ENCODE measurements around the gene ZNF341.

DNA sequence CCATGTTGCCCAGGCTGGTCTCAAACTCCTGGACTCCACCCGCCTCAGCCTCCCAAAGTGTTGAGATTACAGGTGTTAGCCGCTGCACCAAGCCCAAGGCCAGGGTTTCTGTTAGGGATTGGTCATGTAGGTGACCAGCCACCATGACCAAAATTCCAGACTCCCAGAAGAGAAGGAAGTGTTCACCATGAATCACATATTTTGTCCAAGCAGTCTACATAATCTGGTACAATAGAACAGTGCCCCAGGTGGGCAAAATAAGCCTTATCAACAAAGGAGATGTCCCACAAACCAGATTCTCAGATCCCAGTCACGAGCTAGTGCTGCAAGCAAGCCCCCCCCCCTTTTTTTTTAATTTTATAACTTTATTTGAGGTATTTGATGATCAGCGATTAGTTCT is 20.0 kb downstream of the ZNF341 start:
- TF ChIP-seq, protein P1, sequence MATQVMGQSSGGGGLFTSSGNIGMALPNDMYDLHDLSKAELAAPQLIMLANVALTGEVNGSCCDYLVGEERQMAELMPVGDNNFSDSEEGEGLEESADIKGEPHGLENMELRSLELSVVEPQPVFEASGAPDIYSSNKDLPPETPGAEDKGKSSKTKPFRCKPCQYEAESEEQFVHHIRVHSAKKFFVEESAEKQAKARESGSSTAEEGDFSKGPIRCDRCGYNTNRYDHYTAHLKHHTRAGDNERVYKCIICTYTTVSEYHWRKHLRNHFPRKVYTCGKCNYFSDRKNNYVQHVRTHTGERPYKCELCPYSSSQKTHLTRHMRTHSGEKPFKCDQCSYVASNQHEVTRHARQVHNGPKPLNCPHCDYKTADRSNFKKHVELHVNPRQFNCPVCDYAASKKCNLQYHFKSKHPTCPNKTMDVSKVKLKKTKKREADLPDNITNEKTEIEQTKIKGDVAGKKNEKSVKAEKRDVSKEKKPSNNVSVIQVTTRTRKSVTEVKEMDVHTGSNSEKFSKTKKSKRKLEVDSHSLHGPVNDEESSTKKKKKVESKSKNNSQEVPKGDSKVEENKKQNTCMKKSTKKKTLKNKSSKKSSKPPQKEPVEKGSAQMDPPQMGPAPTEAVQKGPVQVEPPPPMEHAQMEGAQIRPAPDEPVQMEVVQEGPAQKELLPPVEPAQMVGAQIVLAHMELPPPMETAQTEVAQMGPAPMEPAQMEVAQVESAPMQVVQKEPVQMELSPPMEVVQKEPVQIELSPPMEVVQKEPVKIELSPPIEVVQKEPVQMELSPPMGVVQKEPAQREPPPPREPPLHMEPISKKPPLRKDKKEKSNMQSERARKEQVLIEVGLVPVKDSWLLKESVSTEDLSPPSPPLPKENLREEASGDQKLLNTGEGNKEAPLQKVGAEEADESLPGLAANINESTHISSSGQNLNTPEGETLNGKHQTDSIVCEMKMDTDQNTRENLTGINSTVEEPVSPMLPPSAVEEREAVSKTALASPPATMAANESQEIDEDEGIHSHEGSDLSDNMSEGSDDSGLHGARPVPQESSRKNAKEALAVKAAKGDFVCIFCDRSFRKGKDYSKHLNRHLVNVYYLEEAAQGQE (IDR thresholded peaks at IDR 0.05; ENCODE audit: borderline replicate concordance): no peak
- TF ChIP-seq, protein P2, sequence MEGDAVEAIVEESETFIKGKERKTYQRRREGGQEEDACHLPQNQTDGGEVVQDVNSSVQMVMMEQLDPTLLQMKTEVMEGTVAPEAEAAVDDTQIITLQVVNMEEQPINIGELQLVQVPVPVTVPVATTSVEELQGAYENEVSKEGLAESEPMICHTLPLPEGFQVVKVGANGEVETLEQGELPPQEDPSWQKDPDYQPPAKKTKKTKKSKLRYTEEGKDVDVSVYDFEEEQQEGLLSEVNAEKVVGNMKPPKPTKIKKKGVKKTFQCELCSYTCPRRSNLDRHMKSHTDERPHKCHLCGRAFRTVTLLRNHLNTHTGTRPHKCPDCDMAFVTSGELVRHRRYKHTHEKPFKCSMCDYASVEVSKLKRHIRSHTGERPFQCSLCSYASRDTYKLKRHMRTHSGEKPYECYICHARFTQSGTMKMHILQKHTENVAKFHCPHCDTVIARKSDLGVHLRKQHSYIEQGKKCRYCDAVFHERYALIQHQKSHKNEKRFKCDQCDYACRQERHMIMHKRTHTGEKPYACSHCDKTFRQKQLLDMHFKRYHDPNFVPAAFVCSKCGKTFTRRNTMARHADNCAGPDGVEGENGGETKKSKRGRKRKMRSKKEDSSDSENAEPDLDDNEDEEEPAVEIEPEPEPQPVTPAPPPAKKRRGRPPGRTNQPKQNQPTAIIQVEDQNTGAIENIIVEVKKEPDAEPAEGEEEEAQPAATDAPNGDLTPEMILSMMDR (IDR thresholded peaks at IDR 0.05; ENCODE audit: poor library complexity, severe bottlenecking): no peak
- TF ChIP-seq EZH2 (IDR thresholded peaks at IDR 0.05; ENCODE audit: borderline replicate concordance, insufficient read depth, low read length, poor library complexity, severe bottlenecking) (no peak), MXI1 (conservative IDR thresholded peaks at IDR 0.05; ENCODE audit: poor library complexity, severe bottlenecking) (no peak), EP300 (conservative IDR thresholded peaks at IDR 0.05; ENCODE audit: poor library complexity, severe bottlenecking) (no peak), POLR2AphosphoS5 (IDR thresholded peaks at IDR 0.05) (no peak), TAF1 (IDR thresholded peaks at IDR 0.05; ENCODE audit: low read depth) (no peak), SMC3 (conservative IDR thresholded peaks at IDR 0.05; ENCODE audit: poor library complexity) (no peak)

All from neural cell (in vitro differentiated cells).